Caco-2 (cell line): ENCODE data around the gene ZNF511. TPM values are rescaled to one million over a fixed set of nuclear protein-coding genes. Genes with fewer than 3 reads are reported as not detected.

Source experiments
- BruUV-seq: library from RNA; stranded (reverse); fragments of 400-500 nt; replicated peaks from 2 replicates; lab custom pipeline; 2021; lab: Mats Ljungman, UMichigan
- CTCF ChIA-PET: fragments of 300-600 bp; sonication (Branson Sonifier 250); formaldehyde crosslinking; loops from one replicate; lab custom pipeline; 2022; ENCODE audit warnings: antibody characterized with exemption; lab: Charles Lee
- POLR2A ChIA-PET: fragments of 300-600 bp; sonication (Branson Sonifier 250); formaldehyde crosslinking; loops from one replicate; lab custom pipeline; 2022; ENCODE audit warnings: antibody characterized with exemption; lab: Charles Lee
- DNase-seq, 2 experiments: peaks; one replicate each; pipeline versions ENCODE4 v3.0.0 to v3.0.0-alpha.2; 2020 to 2022
- H3K27me3 ChIP-seq: replicated peaks from 2 replicates; pipeline ENCODE4 v1.6.0; 2011; ENCODE audit warnings: low read length; ENCODE audit not compliant: control insufficient read depth, insufficient read depth
- H3K36me3 ChIP-seq: 2 replicates; pipeline ENCODE4 v1.5.1; 2011; ENCODE audit warnings: low read length; ENCODE audit not compliant: control insufficient read depth, insufficient read depth
- H3K4me1 ChIP-seq: fragments of 250-450 bp; sonication (Bioruptor Pico); 2 replicates; pipeline ENCODE4 v1.5.1; 2020; ENCODE audit warnings: mild to moderate bottlenecking
- H3K4me3 ChIP-seq: 2 replicates; pipeline ENCODE4 v1.5.1; 2011; ENCODE audit warnings: low read depth, mild to moderate bottlenecking, control low read depth, low read length
- H3K9me3 ChIP-seq: fragments of 250-450 bp; sonication (Bioruptor Pico); 2 replicates; pipeline ENCODE4 v1.5.1; 2020; ENCODE audit warnings: mild to moderate bottlenecking, moderate library complexity
- H3K27ac Mint-ChIP-seq: one replicate; pipeline ENCODE4 v1.8.0; 2022; ENCODE audit warnings: mixed read lengths; ENCODE audit not compliant: unreplicated experiment
- H3K27me3 Mint-ChIP-seq: one replicate; pipeline ENCODE4 v1.8.0; 2022; ENCODE audit warnings: mixed read lengths; ENCODE audit not compliant: insufficient read depth, unreplicated experiment
- H3K36me3 Mint-ChIP-seq: one replicate; pipeline ENCODE4 v1.8.0; 2022; ENCODE audit warnings: mild to moderate bottlenecking, mixed read lengths; ENCODE audit not compliant: insufficient read depth, unreplicated experiment
- H3K4me1 Mint-ChIP-seq: one replicate; pipeline ENCODE4 v1.8.0; 2022; ENCODE audit warnings: low read depth, mixed read lengths; ENCODE audit not compliant: unreplicated experiment
- H3K4me3 Mint-ChIP-seq: one replicate; pipeline ENCODE4 v1.8.0; 2022; ENCODE audit warnings: mild to moderate bottlenecking, moderate library complexity, mixed read lengths; ENCODE audit not compliant: unreplicated experiment
- H3K9me3 Mint-ChIP-seq: one replicate; pipeline ENCODE4 v1.8.0; 2022; ENCODE audit warnings: mixed read lengths; ENCODE audit not compliant: unreplicated experiment
- intact Hi-C: fragments of 100-400 bp; cut with micrococcal nuclease; formaldehyde crosslinking; loops from one replicate; pipeline ENCODE4 v1.10.0; 2022; ENCODE audit not compliant: unreplicated experiment
- total RNA-seq: library from RNA; stranded (reverse); gene quantifications from 2 replicates; pipeline ENCODE4 v1.2.3, GENCODE V29; 2022
- TF ChIP-seq, protein P1 (sequence below), 2 experiments: fragments of 200-600 bp in 1 of 2; IDR thresholded peaks; 1 replicate in 1 of 2; 2 replicates in 1 of 2; pipeline versions ENCODE4 v1.5.1 to v1.8.0; 2011 to 2022; ENCODE audit warnings: antibody characterized with exemption in 1 of 2, control low read depth in 1 of 2, inconsistent platforms in 1 of 2, low read depth in 1 of 2, low read length in 1 of 2, mild to moderate bottlenecking in 1 of 2, moderate library complexity in 1 of 2; ENCODE audit not compliant: insufficient read depth in 1 of 2, severe bottlenecking in 1 of 2, unreplicated experiment in 1 of 2

ZNF511 gene
- total RNA-seq, 1 experiment from 2014 or later = 98.5 TPM

DNA sequence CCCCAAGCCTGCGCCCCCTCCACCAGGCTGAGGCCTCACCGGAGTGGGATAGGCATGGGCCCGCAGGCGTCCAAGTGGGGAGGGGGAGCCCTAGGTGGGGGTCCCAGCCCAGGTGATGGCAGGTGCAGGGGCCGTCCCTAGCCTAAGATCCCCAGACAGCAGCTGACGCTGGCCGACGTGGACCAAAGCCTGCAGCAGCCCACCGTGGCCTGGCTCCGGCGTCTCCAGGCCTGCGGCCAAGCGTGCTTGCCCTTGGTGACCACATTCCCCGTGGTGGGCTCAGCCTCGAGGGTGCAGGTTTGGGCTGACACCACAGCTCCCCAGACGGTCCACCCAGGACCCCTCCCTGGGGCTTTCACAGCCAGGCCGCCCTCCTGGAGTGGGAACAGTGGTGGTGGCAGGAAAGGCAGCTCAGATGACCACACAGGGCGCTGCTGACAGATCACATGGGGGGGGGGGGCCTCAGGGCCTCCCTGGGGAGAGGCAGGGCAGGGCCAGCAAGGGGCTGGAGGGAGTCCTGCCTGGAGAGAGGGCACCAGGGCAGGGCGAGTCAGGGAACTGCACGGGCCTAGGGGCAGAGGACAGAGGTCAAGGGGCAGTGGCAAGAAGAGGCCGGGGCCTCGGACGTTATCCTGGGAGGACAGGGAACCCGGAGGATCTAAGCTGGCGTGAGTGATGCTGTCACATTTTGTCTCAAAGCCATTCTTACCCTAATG is 31.3 kb upstream of the ZNF511 start:
- H3K36me3 ChIP-seq = peaks cover 6% of the 10 kb centered on the region
- Mint-ChIP-seq H3K4me3 (peak overlapping the region; percentile 62), H3K4me1 (peaks cover 11% of the 10 kb centered on the region), H3K9me3 (no peaks in the 10 kb centered on the region), H3K27ac (peak overlapping the region; percentile 61), H3K36me3 (peaks cover 36% of the 10 kb centered on the region), H3K27me3 (no peaks in the 10 kb centered on the region)
- BruUV-seq = no TSS peak
- no peaks in the 10 kb centered on the region for H3K27me3 ChIP-seq
- POLR2A ChIA-PET = interaction anchor here (0.6 kb wide), 1 partner anchor 62 kb away, joined by 6 read pairs; no protein-coding TSS in a partner anchor
- H3K9me3 ChIP-seq = no peaks in the 10 kb centered on the region
- CTCF ChIA-PET = interaction anchor here (0.6 to 1.5 kb wide), 6 partner anchors 9 to 160 kb away, joined by 3 to 6 read pairs (median 4); no protein-coding TSS in a partner anchor
- DNase-seq = no peak
- H3K4me3 ChIP-seq = no peak overlapping the region; the same call in 1 of the 2 replicates
- TF ChIP-seq, protein P1, sequence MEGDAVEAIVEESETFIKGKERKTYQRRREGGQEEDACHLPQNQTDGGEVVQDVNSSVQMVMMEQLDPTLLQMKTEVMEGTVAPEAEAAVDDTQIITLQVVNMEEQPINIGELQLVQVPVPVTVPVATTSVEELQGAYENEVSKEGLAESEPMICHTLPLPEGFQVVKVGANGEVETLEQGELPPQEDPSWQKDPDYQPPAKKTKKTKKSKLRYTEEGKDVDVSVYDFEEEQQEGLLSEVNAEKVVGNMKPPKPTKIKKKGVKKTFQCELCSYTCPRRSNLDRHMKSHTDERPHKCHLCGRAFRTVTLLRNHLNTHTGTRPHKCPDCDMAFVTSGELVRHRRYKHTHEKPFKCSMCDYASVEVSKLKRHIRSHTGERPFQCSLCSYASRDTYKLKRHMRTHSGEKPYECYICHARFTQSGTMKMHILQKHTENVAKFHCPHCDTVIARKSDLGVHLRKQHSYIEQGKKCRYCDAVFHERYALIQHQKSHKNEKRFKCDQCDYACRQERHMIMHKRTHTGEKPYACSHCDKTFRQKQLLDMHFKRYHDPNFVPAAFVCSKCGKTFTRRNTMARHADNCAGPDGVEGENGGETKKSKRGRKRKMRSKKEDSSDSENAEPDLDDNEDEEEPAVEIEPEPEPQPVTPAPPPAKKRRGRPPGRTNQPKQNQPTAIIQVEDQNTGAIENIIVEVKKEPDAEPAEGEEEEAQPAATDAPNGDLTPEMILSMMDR (IDR thresholded peaks at IDR 0.05; ENCODE audit: insufficient read depth in 1 of 2, low read depth in 1 of 2, low read length in 1 of 2, severe bottlenecking in 1 of 2, unreplicated experiment in 1 of 2) = no peak
- peaks cover 53% of the 10 kb centered on the region for H3K4me1 ChIP-seq
- intact Hi-C loops = no loop called here

DNA sequence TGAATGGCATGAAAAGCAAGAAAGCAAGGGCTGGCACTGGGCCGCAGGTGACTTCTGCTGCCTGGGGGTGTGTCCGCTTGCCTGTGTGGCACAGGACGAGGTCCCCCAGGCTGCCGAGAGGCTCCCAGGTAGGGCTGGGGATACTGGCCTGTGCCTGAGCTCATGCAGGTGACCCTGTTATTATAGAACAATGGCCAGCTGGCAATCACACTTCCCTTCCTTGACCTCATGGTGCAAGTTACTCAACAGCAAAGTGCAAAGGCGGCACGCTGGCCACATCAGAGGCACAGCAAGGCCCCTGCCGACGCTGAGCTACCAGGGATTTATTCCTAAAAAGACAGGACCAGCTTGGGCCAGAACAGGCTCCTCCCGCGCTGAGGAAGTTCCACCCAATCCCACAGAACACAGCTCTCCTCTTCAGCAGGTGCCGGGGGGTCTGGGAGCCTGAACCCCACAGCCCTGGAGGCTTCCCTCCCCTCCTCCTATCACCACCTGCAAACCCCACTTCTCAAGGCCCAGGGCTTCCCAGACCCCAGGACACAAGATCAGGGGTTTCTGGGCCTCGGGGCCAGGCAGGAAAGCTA is 30.6 kb upstream of the ZNF511 start:
- DNase-seq = no peak
- Mint-ChIP-seq H3K9me3 (no peaks in the 10 kb centered on the region), H3K36me3 (peaks cover 37% of the 10 kb centered on the region), H3K27me3 (no peaks in the 10 kb centered on the region), H3K4me3 (peak overlapping the region; percentile 33), H3K4me1 (peaks cover 11% of the 10 kb centered on the region), H3K27ac (peak overlapping the region; percentile 74)
- TF ChIP-seq, protein P1 (IDR thresholded peaks at IDR 0.05; ENCODE audit: insufficient read depth in 1 of 2, low read depth in 1 of 2, low read length in 1 of 2, severe bottlenecking in 1 of 2, unreplicated experiment in 1 of 2) = no peak
- H3K4me1 ChIP-seq = peaks cover 53% of the 10 kb centered on the region
- ChIA-PET CTCF (interaction anchor here (0.8 to 1.5 kb wide), 7 partner anchors 9 to 159 kb away, joined by 3 to 7 read pairs (median 5); no protein-coding TSS in a partner anchor), POLR2A (interaction anchor here (0.6 to 1.1 kb wide), 3 partner anchors 30 to 80 kb away, joined by 3 to 5 read pairs (median 4); partner anchors contain the start of gene FUOM)
- peaks cover 7% of the 10 kb centered on the region for H3K36me3 ChIP-seq
- intact Hi-C loops = loop anchor here (1.0 to 2.0 kb wide), 3 partner anchors 21 to 31 kb away; no protein-coding TSS in a partner anchor
- no peaks in the 10 kb centered on the region for H3K9me3 ChIP-seq
- no peaks in the 10 kb centered on the region for H3K27me3 ChIP-seq
- no peak overlapping the region for H3K4me3 ChIP-seq
- no TSS peak for BruUV-seq

DNA sequence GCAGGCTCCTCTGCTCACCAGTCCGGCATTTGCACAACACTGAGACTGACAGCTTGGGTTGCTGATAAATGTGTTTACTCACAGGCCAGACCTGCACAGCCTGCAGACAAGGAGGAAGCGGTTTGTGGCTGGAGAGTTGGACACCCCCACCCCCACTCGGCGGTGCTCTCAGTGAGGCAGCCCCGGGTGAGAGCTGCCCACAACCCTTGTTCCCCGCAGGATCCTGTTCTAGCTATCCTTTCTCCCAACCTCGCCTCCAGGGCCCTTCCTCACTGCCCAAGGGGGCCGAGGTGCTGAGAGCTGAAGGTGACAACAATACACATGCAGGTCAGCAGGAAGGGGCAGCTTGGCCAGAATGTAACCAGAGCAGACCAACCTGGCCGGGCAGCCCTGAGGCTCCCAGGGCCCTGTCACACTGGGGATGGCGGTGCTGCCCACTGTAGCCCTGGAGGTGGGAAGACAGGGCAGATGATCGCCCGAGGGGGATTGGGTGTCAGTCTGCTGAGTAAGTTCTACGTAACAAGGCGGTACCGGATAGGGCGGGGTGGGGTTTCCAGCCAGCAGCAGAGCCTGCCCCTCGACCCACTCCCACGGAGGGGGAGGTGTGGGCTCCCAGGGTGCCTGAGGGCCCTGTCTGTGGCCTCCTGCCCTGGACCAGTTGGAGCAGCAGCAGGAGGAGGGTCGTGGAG is 30.0 kb upstream of the ZNF511 start:
- Mint-ChIP-seq H3K4me3 (peak overlapping the region; percentile 33), H3K27ac (peak overlapping the region; percentile 74), H3K27me3 (no peaks in the 10 kb centered on the region), H3K9me3 (no peaks in the 10 kb centered on the region), H3K36me3 (peaks cover 37% of the 10 kb centered on the region), H3K4me1 (peaks cover 11% of the 10 kb centered on the region)
- DNase-seq = peak; percentile 80 to 86
- Histone ChIP-seq H3K9me3 (no peaks in the 10 kb centered on the region), H3K36me3 (peaks cover 7% of the 10 kb centered on the region), H3K27me3 (no peaks in the 10 kb centered on the region), H3K4me1 (peaks cover 53% of the 10 kb centered on the region), H3K4me3 (no peak overlapping the region)
- intact Hi-C loops = loop anchor here (1.0 to 2.0 kb wide), 3 partner anchors 22 to 31 kb away; no protein-coding TSS in a partner anchor
- POLR2A ChIA-PET = interaction anchor here (0.6 to 1.1 kb wide), 3 partner anchors 29 to 79 kb away, joined by 3 to 5 read pairs (median 4); partner anchors contain the start of gene FUOM
- no TSS peak for BruUV-seq
- TF ChIP-seq, protein P1 (IDR thresholded peaks at IDR 0.05; ENCODE audit: insufficient read depth in 1 of 2, low read depth in 1 of 2, low read length in 1 of 2, severe bottlenecking in 1 of 2, unreplicated experiment in 1 of 2) = no peak
- CTCF ChIA-PET = interaction anchor here (0.5 to 1.5 kb wide), 8 partner anchors 8 to 489 kb away, joined by 3 to 7 read pairs (median 4); no protein-coding TSS in a partner anchor
